ENCODE measurements around the gene CCDC28A.

Gene CCDC28A

DNA sequence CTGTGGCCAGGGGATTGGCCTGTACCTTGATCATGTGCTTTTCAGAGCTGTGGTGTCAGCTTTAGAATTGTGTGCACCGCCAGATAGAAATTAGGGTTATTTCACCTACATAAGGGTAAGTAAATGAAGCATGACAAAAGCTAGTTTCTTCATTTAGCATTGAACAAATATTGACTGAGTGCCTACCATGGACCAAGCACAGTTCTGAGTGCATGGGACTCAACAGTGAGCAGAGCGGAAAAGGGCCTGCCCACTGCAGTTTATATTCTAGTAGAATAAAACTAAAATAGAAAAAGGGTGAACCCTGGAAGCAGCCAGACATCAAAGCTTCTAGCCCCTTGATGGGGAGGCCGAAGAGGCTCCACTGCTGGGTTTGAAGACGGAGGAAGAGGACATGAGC, 48.0 kb downstream of the CCDC28A start:
- TF ChIP-seq, protein P1, sequence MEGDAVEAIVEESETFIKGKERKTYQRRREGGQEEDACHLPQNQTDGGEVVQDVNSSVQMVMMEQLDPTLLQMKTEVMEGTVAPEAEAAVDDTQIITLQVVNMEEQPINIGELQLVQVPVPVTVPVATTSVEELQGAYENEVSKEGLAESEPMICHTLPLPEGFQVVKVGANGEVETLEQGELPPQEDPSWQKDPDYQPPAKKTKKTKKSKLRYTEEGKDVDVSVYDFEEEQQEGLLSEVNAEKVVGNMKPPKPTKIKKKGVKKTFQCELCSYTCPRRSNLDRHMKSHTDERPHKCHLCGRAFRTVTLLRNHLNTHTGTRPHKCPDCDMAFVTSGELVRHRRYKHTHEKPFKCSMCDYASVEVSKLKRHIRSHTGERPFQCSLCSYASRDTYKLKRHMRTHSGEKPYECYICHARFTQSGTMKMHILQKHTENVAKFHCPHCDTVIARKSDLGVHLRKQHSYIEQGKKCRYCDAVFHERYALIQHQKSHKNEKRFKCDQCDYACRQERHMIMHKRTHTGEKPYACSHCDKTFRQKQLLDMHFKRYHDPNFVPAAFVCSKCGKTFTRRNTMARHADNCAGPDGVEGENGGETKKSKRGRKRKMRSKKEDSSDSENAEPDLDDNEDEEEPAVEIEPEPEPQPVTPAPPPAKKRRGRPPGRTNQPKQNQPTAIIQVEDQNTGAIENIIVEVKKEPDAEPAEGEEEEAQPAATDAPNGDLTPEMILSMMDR (IDR thresholded peaks at IDR 0.05) = no peak
- peaks cover 7 to 16% of the 10 kb centered on the region in 2 experiments for H3K4me1 ChIP-seq (ENCODE audit: control insufficient read depth in 1 of 2, insufficient read depth in 1 of 2, low read depth in 1 of 2, low read length in 1 of 2)

DNA sequence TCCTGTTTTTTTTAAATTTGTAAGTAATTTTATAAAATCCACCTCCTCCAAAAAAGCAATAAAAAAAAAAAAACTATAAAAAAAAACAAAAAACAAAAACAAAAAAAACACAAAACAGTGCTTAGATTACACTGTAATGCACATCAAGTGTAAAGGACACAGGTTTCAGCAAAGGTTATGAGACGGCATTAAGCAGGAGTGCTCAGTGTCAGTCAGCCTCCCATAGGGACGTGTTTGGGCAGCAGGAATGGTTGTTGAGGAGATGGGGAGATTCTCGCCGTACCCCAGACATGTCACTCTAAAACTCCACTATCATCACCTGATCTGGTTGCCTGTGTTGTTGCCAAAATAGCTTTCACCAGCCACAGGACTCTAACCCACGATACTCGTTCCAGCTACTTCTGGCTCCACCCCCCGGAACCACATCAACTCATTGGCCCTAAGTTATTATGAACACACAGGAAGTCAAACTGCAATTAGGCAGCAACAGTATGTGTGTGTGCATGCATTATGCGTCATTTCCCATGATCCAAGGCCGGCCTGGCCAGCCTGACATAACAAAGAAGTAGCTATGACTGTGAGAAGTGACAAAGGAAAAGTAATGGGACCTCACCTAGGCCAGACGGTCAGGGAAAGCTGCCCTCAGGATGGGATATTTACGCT, 51.0 kb downstream of the CCDC28A start:
- Histone ChIP-seq H3K4me1 (ENCODE audit: control insufficient read depth in 1 of 2, insufficient read depth in 1 of 2, low read depth in 1 of 2, low read length in 1 of 2) (peaks cover 0 to 1% of the 10 kb centered on the region in 2 experiments), H3K27ac (no peak overlapping the region), H3K9me3 (no peaks in the 10 kb centered on the region), H3K36me3 (no peaks in the 10 kb centered on the region), H3K27me3 (no peaks in the 10 kb centered on the region), H3K4me3 (ENCODE audit: low read depth in 1 of 2, low read length in 1 of 2) (no peak overlapping the region)
- TF ChIP-seq, protein P1 (IDR thresholded peaks at IDR 0.05) = no peak

More for the DNA sequence above, 48.0 kb downstream of the CCDC28A start:
- Histone ChIP-seq H3K27me3 (no peaks in the 10 kb centered on the region), H3K36me3 (no peaks in the 10 kb centered on the region), H3K27ac (no peak overlapping the region), H3K9me3 (no peaks in the 10 kb centered on the region), H3K4me3 (ENCODE audit: low read depth in 1 of 2, low read length in 1 of 2) (no peak overlapping the region)

DNA sequence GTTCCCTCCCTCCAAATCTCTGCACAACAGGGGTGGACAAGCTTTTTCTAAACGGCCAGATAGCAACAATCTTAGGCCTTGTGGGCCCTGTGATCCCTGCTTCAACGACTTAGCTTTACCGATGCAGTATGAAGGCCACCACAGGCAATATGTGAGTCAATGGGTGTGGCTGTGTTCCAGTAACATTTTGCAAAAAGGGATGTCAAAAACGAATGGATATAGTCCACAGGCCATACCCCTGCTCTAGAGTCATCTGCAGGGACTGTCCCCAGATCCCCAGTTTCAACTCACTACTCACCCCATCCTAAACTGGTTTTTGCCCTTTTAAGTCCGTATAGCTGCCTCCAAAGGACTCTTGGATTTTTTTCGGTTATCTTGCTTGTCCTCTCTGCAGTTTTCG, 56.7 kb downstream of the CCDC28A start:
- H3K27me3 ChIP-seq = no peaks in the 10 kb centered on the region
- TF ChIP-seq, protein P1 (IDR thresholded peaks at IDR 0.05) = no peak
- H3K4me3 ChIP-seq (ENCODE audit: low read depth in 1 of 2, low read length in 1 of 2) = no peak overlapping the region
- no peaks in the 10 kb centered on the region for H3K36me3 ChIP-seq
- no peaks in the 10 kb centered on the region for H3K9me3 ChIP-seq
- H3K27ac ChIP-seq = no peak overlapping the region
- no peaks in the 10 kb centered on the region for H3K4me1 ChIP-seq (ENCODE audit: control insufficient read depth in 1 of 2, insufficient read depth in 1 of 2, low read depth in 1 of 2, low read length in 1 of 2)

DNA sequence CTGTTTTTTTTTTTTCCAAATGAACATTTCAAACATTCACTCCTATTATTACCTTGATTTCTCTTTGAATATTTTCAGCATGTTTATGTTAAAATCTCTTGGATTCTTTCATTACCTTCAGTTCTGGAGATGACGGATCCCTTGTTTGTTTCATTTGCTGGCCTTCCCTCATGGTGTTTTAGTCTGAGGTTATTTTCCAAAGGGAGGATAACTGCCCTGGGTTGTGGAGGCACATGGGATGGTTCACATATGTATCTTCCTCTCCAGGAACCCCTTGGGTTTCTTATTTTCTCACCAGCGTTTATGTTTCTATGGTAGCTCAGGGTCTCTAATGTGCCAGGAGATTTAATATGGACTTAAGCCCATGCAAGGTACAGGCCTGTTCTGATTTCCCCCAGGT, 58.6 kb downstream of the CCDC28A start:
- Histone ChIP-seq H3K4me3 (ENCODE audit: low read depth in 1 of 2, low read length in 1 of 2) (no peak overlapping the region), H3K36me3 (no peaks in the 10 kb centered on the region), H3K27ac (no peak overlapping the region), H3K9me3 (no peaks in the 10 kb centered on the region), H3K27me3 (no peaks in the 10 kb centered on the region), H3K4me1 (ENCODE audit: control insufficient read depth in 1 of 2, insufficient read depth in 1 of 2, low read depth in 1 of 2, low read length in 1 of 2) (no peaks in the 10 kb centered on the region)
- TF ChIP-seq, protein P1 (IDR thresholded peaks at IDR 0.05) = no peak

DNA sequence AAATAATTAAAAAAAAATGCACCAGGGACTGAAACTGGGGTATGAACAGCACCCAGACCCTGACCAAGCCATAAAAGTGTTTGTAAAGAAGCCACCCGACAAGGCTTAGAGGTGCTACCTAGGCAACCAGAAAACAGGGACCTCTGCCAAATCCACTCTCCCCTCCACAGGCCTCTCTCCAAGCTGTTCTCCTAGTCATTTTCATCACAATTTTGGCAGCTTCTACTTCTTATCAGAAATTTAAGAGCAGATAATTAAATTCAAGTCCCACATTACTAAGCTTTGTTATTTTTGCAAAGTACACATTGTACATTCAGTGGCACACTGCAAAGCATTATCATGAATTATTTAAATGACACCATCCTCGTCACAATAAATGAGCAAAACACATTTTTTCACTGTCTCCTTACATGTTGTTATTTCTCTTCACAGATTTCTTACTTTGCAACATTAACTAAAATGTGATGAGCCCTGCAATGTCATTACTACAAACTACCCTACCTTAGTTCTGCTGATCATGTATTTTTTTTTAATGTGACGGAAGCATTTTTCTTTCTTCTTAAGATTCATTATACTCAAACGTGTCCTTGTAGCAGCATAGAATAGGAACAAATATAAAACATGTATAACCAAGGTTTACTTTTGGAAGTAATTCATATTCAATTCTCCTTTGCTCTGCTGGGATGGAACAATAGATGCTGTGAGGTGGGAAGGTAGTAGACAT, 60.4 kb downstream of the CCDC28A start:
- Histone ChIP-seq H3K4me3 (ENCODE audit: low read depth in 1 of 2, low read length in 1 of 2) (no peak overlapping the region), H3K4me1 (ENCODE audit: control insufficient read depth in 1 of 2, insufficient read depth in 1 of 2, low read depth in 1 of 2, low read length in 1 of 2) (no peaks in the 10 kb centered on the region), H3K27me3 (no peaks in the 10 kb centered on the region), H3K36me3 (no peaks in the 10 kb centered on the region), H3K9me3 (no peaks in the 10 kb centered on the region), H3K27ac (no peak overlapping the region)
- TF ChIP-seq, protein P1 (IDR thresholded peaks at IDR 0.05) = no peak
